DMS53 treated with DMSO at 0.1 percent for 48 hours (cell line): ENCODE data around the gene CASP3.
"Not testable (repeated sequence)": the region's sequence is repeated elsewhere in the genome, so short reads cannot be mapped to it uniquely, and the experiment has no call there.

Experiments
- DNase-seq: peaks from one replicate; lab custom pipeline; 2025; ENCODE audit not compliant: unreplicated experiment; lab: John Stamatoyannopoulos, UW

The CASP3 gene

GRCh38 chr4:184664445-184665210 lies 15.4 kb upstream of the CASP3 start:
- no peak for DNase-seq

GRCh38 chr4:184662236-184662635 lies 13.0 kb upstream of the CASP3 start:
- no peak for DNase-seq

- no peak for DNase-seq
Observed at GRCh38 chr4:184660978-184661377, 11.7 kb upstream of the CASP3 start.

DNA sequence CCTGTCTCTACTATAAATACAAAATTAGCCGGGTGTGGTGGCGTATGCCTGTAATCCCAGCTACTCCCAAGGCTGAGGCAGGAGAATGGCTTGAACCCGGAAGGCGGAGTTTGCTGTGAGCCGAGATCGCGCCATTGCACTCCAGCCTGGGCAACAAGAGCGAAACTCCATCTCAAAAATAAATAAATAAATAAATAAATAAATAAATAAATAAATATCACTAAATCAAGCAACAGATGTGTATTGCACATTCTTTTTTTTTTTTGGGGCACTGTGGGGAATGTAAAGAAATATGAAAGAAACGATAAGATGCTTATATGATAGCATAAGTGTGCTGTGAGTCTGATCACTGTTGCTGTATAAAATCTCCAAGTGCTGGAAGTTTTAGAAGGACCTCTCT lies 8.6 kb upstream of the CASP3 start:
- DNase-seq = not testable (repeated sequence)

- no peak for DNase-seq
Observed at GRCh38 chr4:184657144-184657543, 7.9 kb upstream of the CASP3 start.

DNA sequence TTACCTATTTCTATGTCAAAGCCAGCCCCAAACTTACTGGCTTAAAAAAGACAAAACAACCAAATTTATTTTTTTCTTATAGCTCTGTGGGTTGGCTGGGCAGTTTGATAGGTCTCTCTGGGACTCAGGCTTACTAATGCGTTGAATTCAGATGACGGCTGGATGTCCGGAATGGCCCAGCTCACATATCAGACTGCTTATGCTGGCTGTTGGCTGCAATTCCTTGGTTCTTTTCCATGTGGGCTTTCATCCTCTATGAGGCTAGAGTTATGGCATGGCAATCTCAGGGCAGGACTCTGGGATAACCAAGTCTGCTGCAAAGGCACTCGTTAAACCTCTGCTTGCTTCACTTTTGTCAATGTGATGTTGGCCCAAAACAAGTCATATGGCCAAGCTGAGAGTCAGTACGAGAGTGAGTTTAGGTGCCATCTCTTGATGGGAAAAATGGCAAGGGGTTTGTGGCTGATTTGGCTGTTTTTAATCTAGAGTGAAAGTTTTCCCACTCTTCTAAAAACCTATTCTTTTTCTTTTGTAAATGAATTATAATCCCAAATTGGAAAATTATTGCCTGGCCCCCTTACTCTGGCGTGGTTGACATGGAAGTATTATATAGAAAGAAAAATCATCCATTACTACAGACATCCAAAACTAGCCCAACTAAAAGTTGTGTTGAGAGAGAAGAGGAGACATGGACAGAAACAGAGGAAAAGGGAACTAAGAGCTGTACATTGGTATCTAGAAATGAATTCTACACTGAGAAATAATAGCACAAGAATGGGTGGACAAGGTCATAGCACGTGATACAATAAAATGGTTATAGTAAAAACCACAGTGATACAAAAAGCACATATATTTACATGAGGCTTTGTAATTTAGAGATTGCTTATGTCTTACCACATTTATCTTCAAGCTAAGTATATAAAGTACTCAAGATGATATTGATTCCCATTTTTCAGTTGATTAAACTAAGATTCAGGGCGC lies 6.9 kb upstream of the CASP3 start:
- no peak for DNase-seq

DNA sequence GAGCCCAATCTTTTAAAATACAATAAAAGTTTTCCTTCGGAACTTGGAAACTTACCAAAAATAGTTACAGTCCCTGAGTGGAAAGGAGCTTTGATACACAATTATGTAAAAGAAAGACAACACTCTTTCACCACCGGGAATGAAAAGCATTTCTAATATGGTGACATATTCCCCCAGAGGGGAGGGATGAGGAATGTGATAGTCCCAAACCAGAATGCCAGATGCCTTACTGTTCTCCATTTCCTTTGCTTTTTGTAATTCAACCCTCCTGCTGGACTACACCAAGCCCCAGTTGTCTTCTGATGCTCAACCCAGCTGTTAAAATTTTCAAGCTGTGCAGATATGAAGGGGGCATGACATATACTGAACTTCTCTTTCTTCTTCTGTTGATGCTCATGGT lies 4.4 kb upstream of the CASP3 start:
- DNase-seq = no peak

- not testable (repeated sequence) for DNase-seq
Observed at GRCh38 chr4:184652681-184653080, 3.4 kb upstream of the CASP3 start.

- DNase-seq = no peak
Observed at GRCh38 chr4:184651899-184652298, 2.7 kb upstream of the CASP3 start.

DNA sequence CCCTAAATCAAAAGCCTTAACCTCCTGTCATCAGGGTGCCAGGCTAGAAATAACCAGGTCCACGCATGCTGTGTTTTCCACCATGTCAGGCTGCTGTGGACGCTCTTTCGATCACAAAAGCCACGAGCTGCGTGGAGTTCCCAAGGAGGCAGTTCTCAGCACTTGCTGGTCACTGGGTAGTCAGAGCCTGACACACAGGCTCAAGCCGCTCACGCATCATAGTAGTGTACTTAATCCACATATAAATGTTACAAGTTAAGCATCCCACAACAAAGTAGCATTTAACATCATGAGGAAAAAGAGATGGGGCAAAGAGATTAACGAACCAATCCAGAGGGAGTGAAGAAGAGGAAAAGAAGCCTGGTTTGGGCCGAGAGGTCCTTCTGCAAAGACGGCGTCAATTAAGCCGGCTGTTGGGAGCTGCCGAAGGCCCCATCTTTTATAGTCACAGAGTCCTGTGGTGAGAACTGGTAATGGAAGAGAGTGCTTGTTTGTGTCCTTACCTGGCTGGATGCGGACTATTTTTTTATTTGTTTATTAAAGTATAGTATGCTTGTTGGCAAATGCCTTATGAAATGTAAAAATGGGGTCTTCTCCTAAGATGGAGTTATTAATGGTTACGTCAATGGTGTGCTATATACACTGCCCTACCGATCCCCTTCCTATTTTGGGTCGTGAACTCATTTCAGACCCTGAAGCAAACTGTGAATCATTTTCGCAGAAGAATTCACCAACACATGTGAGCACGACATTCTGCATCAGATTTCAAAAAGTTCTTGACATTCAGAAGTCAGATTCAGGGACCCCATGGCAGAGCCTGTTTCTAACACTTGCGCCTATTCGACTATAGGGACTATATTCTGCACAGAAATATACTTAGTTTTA lies 966 bp upstream of the CASP3 start:
- peak; percentile 31 for DNase-seq

DNA sequence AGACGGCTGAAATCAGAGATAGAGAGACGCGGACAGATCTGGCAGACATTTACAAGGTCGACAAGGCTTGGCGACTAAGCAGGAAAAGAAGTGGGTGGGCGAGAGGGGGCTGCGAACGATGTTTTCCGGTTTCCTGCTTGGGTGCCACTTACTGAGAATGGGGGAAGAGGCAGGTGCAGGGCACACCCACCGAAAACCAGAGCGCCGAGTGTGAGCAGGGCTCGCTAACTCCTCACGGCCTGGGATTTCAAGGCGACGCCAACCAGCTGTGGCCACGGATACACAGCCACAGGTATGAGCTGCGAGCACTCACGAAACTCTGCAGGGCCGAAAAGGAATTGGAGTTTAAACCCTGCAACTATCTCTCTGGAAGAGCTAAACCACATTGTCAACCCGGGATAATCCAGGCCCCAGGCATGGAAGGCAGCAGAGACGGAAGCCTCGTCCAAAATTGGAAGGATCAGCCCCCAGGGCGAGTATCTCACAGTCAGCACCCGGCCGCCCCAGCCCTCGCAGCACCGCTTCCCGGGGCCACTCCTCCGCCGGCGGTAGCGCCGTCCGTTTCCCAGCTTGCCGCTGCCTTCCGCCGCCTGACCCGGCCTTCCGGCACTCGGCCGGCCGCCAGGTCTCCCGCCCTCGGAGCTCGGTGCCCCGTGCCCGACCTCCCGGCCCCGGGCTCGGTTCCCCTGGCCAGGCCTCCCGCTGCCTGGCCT lies 778 bp downstream of the CASP3 start:
- DNase-seq = peak; percentile 27

DNA sequence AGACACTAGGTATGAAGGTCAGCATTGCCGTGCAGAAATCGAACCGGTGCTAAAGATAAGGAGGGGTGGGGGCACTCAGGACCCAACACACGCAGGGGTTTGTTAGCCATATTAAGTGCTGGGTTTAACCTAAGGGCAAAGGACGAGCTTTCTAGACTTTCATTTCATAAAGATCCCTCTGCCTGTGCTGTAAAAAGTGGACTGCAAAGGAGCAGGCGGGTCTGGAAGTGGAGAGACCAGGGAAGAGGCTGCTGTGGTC lies 1.3 kb downstream of the CASP3 start:
- no peak for DNase-seq

DNA sequence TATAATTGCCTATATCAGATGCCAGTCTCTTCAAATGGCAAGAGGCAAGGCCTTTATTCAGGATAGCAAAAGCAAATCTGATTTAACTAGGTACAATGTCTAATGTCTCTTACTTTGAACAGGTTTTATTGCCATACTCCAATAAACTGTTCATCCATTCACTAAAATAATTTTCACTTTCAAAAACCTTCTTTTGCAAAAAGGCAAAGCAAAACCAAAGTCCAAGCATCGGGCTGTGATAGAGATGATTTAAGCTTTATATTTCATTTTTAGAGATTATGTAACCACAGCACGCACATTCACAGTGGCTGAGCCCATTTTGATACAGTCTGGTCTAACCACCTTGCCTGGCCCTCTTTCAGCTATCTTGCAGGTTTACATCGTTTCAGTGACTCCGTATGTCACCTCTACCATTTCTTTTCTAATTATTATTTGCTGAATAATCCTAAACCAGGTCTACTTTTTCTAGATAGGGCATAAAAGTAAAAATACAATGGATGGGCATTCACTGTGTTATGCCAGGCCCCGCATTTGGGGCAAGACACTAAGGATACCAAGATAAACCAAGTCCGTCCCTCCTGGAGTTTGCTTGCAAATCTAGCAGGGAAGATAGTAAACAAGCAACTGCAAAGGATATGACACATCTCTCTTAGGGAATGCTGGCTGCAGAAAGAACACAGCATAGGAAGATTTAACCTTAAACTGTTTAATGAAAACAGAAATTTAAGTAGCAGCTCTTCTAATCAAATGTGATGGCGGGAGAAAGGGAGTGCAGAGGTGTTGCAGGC lies 1.8 kb downstream of the CASP3 start:
- no peak for DNase-seq

DNA sequence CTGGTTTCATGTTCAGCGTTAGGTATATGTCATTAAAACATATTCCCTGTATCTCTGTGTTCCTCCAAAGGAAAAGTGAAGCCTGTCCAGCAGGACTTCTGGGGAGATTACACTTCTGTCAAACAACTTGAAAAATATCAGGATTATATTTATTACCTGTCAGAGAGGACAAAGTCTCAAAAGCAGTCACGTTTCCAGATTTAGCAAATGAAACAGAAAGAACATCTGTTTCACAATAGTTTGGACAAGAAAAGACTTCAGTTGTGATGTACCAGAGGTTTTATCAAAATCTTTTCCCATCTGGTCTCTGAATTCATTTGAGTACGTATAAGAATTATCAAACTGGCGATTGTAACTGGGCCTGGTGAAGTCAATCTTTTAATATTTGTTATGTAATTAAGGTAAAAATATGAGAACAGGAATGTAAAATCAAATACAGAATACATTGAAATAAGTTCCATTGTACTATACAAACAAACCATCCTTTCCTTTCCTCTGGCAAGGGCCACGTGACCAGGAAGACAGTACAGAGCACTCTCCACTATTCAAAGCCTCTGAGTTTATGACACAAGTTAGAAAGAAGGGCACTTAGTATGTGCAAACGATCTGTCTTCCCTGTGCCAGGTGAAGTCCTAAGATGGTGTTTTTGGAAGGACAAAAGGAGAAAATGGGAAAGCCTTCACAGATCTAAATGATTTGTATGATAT lies 3.2 kb downstream of the CASP3 start:
- no peak for DNase-seq

GRCh38 chr4:184644553-184645307 lies 4.5 kb downstream of the CASP3 start:
- no peak for DNase-seq

GRCh38 chr4:184643731-184644130 lies 5.5 kb downstream of the CASP3 start:
- no peak for DNase-seq

DNA sequence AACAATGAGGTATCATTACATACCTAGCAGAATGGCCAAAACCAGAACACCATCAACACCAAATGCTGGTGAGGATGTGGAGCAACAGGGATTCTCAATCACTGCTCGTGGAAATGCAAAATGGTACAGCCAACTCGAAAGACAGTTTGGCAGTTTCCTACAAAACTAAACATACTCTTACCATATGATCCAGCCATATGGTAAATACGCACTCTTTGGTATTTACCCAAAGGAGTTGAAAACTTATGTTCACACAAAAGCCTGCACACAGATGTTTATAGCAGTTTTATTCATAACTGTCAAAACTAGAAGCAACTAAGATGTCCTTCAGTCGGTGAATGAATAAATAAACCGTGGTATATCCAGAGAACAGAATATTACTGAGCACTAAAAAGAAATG lies 7.8 kb downstream of the CASP3 start:
- DNase-seq = no peak

DNA sequence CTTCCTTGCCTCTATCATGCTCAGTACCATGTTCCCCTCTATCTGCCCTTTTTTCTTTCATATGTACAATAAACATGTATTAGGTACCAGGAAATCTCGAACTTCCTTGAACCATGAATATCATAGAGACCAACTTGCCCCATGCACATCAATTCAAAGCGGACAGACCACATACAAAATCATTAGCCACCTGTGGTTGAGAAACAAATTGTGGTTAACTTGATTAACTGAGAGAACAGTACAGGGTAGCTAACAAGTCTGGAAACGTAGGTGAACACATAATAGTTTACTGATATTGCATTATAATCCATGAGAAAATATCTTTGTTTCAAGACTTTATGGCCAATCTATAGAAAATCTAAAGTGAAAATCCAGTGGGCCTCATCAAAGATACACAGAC lies 8.2 kb downstream of the CASP3 start:
- no peak for DNase-seq

DNA sequence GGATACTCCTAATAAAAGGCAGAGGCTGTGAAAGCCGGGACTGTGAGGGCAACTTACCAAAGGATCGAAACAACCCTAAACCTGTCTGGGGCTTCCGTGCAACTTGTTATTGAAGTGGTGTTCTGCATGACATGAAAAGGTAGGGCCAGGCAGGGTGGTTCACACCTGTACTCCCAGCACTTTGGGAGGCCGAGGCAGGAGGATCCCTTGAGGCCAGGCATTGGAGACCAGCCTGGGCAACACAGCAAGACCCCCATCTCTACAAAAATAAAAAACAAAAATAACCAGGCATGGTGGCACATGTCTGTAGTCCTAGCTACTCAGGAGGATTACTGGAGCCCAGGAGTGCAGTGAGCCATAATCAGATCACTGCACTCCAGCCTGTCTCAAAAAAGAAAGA lies 12.3 kb downstream of the CASP3 start:
- no peak for DNase-seq
